HG03457 (cell line): Measurements from ENCODE around the gene SLC12A6.

ENCODE experiments used
- ATAC-seq: cut with Tn5 transposase; IDR thresholded peaks from one replicate; pipeline ENCODE4 v1.9.1; 2021; ENCODE audit warnings: moderate number of reproducible peaks; ENCODE audit not compliant: unreplicated experiment

SLC12A6 gene

DNA sequence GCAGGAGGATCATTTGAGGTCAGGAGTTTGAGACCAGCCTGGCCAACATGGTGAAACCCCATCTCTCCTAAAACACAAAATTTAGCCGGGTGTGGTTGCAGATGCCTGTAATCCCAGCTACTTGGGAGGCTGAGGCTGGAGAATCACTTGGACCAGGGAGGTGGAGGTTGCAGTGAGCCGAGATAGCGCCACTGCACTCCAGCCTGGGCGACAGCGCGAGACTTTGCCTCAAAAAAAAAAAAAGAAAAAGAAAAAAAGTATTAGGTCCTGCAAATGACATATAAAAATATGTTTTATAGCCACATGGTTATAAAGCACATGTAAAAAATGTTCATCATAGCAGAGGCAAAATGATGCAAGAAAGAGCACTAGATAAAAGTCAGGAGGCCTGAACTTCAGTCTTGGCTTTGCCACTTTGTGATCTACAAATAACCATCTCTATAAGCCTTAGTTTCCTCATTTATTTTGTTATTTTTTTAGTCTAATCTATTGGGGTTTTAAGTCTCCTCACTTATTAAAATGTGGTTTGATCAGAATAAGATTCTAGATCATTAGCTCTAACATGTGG, 4.9 kb downstream of the SLC12A6 start:
- no peak for ATAC-seq

DNA sequence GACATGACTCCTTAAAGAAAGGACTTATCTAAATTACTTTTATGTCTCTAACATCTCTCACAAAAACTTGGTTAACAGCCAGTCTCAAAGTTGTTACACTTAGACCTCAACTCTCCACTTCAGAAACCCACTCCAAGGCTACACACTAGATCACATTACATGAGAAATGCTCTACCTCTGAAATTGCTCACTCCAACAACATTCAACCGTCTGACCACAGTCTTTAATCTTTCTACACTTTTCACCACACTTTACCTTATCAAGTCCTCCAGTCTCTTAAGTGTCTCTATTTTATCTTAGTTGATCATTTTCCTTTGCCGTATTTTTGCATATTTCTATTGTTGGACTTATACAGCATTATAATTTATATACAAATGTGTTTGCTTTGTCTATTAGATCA, 5.8 kb downstream of the SLC12A6 start:
- no peak for ATAC-seq

DNA sequence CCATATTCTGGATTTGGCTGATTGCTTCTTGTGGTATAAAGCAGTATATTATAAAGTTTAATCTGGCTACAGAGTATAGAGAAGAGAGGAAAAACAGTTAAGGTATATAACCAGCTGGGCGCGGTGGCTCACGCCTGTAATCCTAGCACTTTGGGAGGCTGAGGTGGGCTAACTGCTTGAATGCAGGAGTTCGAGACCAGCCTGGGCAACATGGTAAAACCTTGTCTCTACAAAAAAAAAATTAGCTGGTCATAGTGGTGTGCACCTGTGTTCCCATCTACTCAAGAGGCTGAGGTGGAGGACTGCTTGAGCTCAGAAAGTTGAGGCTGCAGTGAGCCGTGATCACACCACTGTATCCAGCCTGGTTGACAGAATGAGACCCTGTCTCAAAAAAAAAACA, 7.3 kb downstream of the SLC12A6 start:
- no peak for ATAC-seq

DNA sequence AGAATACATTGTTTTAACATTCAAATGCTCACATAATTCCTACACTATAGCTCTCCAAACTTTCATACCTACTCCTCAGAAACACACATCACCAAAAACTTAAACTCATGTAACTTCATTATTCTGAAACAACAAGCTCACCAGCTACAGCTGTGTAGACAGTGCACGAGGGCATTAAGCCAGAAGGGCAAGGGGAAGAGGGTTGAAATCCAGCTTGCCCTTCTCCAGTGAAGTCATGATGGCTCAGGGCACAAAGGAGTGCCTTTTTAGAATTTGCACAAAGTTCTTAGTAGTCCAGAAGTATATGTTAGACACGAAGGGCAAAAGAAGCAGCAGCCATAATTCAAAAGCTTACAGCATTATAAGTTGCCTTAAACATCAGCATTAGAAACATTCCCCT, 8.6 kb downstream of the SLC12A6 start:
- no peak for ATAC-seq

DNA sequence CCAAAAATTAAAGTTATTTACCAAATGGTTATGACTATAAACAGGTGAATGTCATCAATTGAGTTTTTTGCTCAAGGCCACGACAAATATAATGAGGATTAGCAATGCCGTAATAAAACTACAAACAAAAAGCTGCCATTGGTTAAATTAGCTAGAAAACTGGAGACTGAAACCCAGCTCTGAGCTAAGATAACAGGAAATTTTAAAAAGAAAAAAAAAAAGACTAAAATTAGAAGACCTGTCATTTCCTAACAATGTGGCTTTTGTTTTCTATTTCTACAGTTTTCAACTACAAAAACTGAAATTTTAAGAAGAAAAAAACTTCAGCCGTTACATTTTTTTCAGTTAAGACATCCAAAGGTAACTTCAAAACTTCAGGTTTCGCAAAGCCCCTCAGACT, 9.7 kb downstream of the SLC12A6 start:
- no peak for ATAC-seq

DNA sequence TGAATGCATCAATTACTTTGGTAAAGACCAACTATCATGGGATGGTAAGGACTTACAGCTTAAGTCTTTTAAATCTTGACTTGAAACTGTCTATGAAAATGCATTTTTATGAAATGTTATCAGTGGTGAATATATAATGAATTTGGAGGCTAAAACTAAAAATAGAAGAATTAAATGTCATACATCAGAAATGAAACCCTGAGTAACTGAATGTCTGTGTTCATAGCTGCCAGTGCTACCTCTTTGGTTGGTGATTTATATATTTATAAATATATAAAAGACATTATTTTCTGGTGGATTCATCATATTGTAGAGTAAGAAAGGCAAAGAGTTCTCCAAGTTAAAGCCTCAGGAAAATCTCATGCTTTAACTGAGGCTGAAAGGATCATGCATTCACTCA, 12.2 kb downstream of the SLC12A6 start:
- ATAC-seq = no peak

DNA sequence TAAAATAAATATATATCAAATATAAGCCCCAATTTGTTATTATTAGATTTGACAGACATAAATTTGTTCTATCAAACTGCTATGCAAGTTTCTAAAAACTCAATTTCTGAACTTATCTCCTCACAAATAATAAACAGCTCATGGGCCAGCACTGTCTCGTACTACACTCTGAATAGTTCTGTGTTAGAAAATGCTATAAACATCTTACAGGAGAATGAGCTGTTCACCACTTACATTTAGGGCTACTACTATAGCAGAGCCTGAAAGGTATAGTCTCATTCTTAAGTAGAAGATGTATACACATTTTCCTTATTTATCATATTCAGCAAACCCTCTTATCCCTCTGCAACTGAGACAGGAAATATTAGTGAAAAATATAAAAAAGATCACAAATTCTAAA, 12.6 kb downstream of the SLC12A6 start:
- no peak for ATAC-seq

DNA sequence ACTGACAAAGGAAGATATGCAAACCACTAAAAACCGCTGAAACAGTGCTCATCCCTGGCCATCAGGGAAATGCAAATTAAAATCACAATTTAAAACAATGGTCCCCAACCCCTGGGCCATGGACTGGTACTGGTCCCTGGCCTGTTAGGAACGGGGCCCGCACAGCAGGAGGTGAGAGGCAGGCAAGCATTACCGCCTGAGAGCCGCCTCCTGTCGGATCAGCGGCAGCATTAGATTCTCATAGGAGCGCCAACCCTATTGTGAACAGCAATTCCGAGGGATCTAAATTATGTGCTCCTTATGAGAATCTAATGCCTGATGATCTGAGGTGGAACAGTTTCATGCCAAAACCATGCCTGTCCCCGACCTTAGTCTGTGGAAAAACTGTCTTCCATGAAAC, 14.4 kb downstream of the SLC12A6 start:
- ATAC-seq = no peak

DNA sequence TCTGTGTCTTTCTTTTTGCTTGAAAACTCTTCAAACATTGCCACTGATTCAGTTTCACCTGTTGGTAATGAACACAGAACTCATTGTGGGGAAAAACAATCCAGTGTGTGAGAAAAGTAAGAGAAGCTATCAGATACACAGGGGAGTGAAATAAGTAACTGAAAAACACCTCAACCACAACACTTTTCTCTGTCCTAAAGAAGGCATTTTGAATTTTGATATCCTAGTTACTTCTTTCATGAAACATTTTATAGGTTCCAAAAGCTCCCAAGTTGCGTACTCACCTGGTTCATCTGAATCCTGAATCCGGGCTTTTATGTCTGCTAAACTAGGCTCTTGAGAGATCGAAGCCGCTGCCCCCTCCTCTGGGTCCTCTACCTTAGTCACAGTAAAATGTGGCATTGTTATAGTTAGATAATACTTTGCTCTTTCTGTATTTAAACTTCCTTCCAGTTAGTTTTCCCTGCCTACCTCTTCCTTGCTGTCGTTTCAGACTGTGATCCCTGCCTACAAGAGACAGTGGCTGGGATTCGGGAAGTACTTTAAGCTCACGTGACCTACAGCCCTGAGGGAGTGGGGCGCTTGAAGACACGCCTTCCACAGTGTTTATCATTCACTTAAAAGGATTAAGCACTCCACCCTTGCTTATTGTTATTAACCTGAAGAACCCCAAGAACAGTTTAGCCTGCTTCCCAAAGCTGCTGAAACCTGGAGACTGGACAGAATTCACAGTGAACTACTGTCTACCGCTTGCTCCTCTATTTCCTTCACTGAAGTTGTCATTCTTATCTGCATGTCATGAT, 19.1 kb downstream of the SLC12A6 start:
- no peak for ATAC-seq

DNA sequence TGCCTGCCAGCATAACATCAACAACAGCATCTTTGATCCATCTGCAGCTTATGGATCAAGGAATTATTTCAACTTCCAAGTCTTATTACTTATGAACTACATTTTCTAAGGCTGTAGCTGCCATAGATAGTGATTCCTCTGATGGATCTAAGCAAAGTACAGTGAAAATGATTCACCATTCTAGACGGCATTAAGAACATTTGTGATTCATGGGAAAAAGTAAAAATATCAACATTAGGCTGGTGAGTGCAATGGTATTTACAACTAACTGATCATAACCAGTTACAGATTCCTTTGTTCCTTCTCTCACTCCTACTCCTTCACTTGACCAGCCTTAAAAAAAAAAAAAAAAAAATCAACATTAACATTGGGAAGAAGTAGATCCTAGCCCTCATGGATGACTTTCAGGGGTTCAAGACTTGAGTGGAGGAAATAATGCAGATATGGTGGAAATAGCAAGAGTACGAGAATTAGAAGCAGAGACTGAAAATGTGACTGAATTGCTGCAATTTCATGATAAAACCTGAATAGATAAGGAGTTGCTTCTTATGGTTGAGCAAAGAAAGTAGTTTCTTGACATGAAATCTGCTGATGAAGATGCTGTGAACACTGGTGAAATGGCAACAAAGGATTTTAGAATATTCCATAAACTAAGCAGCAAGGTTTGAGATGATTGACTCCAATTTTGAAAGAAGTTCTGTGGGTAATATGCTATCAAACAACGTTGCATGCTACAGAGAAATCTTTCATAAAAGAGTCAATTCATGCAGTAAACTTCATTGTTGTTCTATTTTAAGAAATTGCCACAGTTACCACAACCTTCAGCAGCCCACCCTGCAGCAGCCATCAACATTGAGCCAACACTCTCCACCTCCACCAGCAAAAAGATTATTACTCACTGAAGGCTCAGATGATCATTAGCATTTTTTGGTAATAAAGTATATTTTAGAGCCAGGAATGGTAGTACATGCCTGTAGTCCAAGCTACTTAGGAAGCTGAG, 22.8 kb downstream of the SLC12A6 start:
- no peak for ATAC-seq

DNA sequence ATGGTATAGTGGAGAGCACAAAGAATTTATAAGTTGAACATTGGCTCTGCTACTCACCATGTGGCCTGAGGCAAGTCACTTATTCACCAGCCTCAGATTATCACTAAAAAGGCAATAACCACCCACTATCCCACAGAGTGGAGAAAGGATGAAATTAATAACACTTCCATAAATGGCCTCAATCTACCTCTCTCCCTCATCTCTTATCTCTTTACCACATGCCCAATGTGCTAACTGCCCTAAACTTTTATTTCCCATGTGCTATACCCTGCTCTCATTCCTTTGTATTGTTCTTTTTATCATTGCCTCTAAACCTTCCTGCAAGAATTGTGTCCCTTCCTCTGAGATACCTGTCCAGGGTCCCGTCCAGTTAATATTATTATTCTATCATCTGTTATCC, 26.0 kb downstream of the SLC12A6 start:
- ATAC-seq = no peak

DNA sequence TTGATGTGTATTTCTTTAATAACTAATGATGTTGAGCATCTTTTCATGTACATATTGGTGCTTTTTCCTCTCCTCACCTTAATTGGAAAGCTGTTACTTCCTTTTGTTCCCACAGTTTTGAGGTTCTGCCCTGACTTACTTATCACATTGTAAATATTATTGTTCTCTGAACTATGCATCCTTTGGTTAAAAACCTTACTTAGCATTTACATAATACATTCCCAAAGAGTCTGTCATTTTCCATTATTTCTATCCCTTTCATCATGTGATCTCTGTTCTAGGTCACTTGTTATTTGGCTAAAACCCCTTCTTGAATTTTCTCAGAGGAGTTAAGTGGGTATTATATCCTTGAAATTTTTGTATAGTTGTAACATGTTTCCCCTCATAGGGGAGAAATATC, 33.0 kb downstream of the SLC12A6 start:
- no peak for ATAC-seq

DNA sequence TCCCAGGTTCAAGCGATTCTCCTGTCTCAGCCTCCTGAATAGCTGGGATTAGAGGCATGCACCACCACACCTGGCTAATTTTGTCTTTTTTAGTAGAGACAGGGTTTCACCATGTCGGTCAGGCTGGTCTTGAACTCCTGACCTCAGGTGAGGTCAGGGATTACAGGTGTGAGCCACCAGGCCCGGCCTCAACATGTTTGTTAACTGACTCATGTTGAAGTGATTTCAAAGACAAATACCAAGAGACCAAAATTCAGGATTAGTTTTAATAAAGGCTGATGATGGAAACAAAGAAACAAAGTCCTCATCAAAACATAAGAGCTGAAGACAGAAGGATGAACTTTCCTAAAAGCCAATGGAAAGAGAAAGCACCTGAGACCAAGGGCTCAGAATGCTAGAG, 36.5 kb downstream of the SLC12A6 start:
- ATAC-seq = no peak

DNA sequence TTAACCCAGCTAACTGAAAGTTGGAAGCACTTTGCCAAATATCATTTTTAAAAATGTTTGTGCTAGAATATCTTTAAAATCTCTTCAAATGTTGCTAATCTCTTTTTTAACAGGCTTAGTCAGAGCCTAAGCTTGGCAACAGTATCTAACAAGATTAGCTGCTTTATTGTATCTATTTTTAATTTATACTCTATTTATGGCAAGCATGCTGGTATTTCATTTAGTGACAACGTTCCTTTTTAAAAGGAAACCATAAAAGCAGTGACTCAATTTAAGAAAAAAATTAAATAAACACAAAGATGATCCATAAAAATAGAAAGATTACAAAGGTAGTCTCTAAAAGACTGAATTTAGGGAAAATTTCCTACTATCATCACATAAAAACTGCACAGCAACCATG, 40.5 kb downstream of the SLC12A6 start:
- no peak for ATAC-seq

DNA sequence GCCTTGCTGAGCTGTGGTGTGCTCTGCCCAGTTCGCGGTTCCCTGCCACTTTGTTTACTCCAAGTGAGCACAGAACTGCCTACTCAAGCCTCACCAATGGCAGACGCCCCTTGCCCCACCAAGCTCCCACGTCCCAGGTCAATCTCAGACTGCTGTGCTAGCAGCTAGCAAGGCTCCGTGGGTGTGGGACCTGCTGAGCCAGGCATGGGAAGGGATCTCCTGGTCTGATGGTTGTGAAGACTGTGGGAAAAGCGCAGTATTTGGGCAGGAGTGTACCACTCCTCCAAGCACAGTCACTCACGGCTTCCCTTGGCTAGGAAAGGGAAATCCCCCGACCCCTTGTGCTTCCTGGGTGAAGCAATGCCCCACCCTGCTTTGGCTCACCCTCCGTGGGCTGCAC, 45.0 kb downstream of the SLC12A6 start:
- no peak for ATAC-seq

DNA sequence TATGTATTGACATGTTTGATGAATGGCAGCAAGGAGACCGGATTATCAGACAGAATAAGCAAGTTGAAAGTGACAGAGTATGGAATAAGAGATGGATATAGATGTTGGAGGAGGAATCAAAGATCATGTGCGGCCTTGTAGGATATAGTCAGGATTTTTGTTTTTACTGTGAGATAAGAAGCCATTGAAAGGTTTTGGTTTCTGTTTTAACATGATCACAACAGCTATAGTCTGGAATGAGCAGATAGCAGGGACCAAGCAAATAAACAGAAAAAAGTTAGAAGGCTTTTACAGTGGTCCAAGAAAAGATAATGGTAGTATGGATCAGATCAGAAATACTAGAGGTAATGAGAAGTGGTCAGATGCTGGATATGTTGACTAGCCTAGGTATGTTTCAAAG, 52.6 kb downstream of the SLC12A6 start:
- ATAC-seq = no peak

DNA sequence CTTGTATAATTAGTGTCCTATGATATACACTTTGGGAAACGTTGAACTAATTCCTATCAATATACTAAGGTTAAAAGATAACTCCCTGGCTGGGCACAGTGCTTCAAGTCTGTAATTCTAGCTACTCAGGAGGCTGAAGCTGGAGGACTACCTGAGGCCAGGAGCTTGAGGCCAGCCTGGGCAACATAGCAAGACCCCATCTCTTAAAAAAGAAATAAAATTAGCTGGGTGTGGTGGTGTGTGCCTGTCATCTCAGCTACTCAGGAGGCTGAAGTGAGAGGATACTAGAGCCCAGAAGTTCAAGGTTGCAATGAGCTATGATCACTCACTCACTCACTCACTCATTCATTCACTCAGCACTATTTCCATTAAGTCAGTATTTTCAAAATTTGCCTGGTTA, 55.2 kb downstream of the SLC12A6 start:
- no peak for ATAC-seq

DNA sequence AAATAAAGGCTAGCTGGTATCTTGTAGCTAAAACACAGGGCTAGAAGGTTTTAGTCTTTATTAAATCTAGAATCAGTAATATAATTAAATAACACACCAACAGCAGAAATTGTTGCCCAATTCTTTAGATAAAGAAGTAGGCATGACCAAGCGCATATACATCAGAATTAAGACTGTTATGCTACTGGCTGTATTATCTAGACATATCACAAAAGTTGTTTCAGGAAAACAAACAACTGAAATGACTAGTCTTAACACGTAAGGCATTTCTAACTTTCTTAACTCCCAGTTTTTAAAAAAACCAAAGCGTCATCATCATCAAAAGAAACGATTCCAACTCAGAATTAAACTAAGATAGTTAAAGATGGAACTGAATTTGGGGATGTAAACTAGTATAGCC, 57.4 kb downstream of the SLC12A6 start:
- ATAC-seq = no peak

DNA sequence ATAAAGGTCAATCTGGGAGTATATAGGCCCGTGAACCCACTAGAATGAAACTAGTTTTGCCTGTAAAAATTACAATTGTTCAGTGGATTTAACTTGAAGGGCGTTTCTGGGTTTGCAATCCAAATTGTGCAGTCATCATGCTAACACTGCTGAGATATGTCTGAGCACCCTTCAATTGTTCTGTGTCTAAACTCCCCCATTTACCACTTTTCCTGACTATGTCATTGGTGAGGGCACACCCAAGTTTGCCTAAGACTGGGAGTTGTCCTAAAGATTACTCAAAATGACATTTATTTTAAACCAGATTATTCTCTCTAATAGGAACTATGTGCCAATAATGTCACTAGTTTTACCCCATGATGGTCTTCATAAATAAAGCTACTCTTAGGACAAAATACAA, 58.2 kb downstream of the SLC12A6 start:
- no peak for ATAC-seq

DNA sequence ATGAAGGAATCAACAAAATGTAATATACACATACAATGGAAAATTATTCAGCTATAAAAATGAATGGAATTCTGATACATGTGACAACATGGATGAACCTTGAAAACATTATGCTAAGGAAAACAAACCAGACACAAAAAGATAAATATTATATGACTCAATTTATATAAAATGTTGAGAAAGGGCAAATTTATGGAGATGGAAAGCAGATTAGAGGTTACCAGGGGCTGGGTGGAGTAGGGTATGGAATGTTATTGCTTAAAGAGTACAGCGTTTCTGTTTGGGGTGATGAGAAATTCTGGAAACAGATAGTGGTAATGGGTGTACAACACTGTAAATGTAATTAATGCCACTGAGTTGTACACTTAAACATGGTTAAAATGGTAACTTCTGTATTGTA, 61.9 kb downstream of the SLC12A6 start:
- ATAC-seq = no peak

DNA sequence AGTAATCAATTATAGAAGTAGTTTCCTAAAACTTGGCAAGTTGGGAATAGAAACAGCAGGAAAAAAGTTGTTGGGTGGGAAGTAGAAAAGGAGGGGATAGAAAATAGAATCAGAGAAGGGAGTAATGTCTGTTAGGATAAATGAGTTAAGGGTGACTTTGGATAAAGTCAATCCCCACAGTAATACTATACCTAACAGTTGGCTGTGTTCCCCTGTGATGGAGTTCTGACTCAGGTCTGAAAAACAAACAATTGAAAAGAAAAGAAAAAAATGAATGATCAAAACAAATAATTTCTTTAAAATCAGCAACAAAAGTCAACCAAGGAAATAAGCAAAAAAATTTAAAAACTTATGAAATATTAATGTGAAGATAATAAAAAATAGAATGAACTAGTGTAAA, 62.4 kb downstream of the SLC12A6 start:
- ATAC-seq = no peak

DNA sequence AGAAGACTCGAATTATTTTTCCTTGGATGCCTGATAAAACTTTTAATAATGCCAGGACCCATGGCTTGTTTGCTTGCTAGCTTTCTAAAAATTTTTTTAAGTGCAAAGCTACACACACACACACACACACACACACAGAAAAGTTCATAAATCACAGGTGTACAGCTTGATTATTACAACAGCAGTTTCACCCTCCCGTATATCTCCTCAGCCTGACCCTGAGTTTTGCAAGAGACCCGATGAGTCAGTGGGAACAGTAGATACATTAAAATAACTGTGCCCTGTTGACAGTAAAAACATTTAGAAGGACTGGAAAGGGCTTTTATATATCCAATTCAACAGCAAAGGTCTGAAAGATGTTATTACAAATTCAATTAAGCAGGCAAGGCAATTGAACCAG, 66.1 kb downstream of the SLC12A6 start:
- ATAC-seq = no peak
